Sigmoid colon (tissue), 7 donors: Measurements from ENCODE around the gene CEP112. TPM values are rescaled to one million over a fixed set of nuclear protein-coding genes. Genes with fewer than 3 reads are reported as not detected.

ENCODE experiments used
- DNase-seq: peaks from one replicate; pipeline ENCODE4 v3.0.0-alpha.2; 2019
- H3K27ac ChIP-seq, 4 donors: fragments of 200-600 bp; sonication (generic); one replicate each; pipeline ENCODE4 v1.5.1; 2016 to 2019; ENCODE audit warnings: mild to moderate bottlenecking in 1 of 4
- H3K27me3 ChIP-seq, 3 donors: fragments of 200-600 bp; sonication (generic); one replicate each; pipeline ENCODE4 v1.5.1; 2019; ENCODE audit warnings: mild to moderate bottlenecking in 1 of 3
- H3K36me3 ChIP-seq, 4 donors: fragments of 200-600 bp; sonication (generic); one replicate each; pipeline ENCODE4 v1.5.1; 2016 to 2019
- H3K4me1 ChIP-seq, 4 donors: fragments of 200-600 bp; sonication (generic); one replicate each; pipeline ENCODE4 v1.5.1; 2017 to 2019
- H3K4me3 ChIP-seq, 4 donors: fragments of 200-600 bp; sonication (generic); one replicate each; pipeline ENCODE4 v1.5.1; 2017 to 2019; ENCODE audit warnings: mild to moderate bottlenecking in 2 of 4, moderate library complexity in 1 of 4
- H3K9me3 ChIP-seq, 4 donors: fragments of 200-600 bp in 3 of 4; sonication (generic) in 3 of 4; one replicate each; pipeline versions ENCODE4 v1.5.1 to v1.6.1; 2013 to 2019
- EP300 ChIP-seq, 4 donors: sonication (generic); formaldehyde crosslinking; IDR thresholded peaks; one replicate each; pipeline ENCODE4 v1.6.1; 2017; ENCODE audit warnings: antibody characterized with exemption in 4 of 4
- POLR2A ChIP-seq, 2 donors: fragments of 450-650 bp; IDR thresholded peaks; one replicate each; pipeline ENCODE4 v1.6.1; 2016; ENCODE audit warnings: antibody characterized with exemption in 2 of 2, mild to moderate bottlenecking in 2 of 2, moderate library complexity in 2 of 2
- POLR2AphosphoS5 ChIP-seq, 4 donors: sonication (generic); formaldehyde crosslinking; IDR thresholded peaks; one replicate each; pipeline ENCODE4 v1.6.1; 2017; ENCODE audit warnings: antibody characterized with exemption in 4 of 4
- WGBS, 2 donors: extraction: QIAGEN DNeasy Blood & Tissue Kit; methylation state at CpG; one replicate each; pipeline ENCODE4 v1.1.7; 2013; 5-methylcytosine and 5-hydroxymethylcytosine counted together
- intact Hi-C: fragments of 100-400 bp; cut with DNase I; formaldehyde crosslinking; loops from one replicate; pipeline ENCODE4 v1.15.1; 2023
- polyA plus RNA-seq, 3 donors: library from polyadenylated mRNA; stranded (reverse); fragments of 200-250 nt; gene quantifications; one replicate each; pipeline ENCODE4 v1.2.3, GENCODE V29; 2013
- total RNA-seq, 4 donors: library from RNA; depleted of rRNA; stranded (reverse); fragments of >200 nt; gene quantifications; one replicate each; pipeline ENCODE4 v1.1.0, GENCODE V29; 2016
- TF ChIP-seq, protein P1 (sequence below), 4 experiments: fragments of 450-650 bp in 3 of 4; fragments of 200-600 bp in 1 of 4; IDR thresholded peaks; one replicate each; pipeline ENCODE4 v1.5.1; 2016 to 2019; ENCODE audit warnings: antibody characterized with exemption in 4 of 4, mild to moderate bottlenecking in 3 of 4, moderate library complexity in 2 of 4
- donor health status: healthy with polysubstance abuse.
- donor health status: Bipolar disorder and iron deficiency.
- donor health status: healthy.

CEP112 gene
- total and polyA plus RNA-seq, 7 donors, result 0.92 to 29.1 (median 15.1) TPM

GRCh38 chr17:66150708-66151107 lies 41.2 kb downstream of the CEP112 start:
- Histone ChIP-seq H3K4me1 (no peaks in the 10 kb centered on the region), H3K27me3 (no peaks in the 10 kb centered on the region), H3K9me3 (no peaks in the 10 kb centered on the region), H3K27ac (no peak overlapping the region), H3K36me3 (no peaks in the 10 kb centered on the region), H3K4me3 (no peak overlapping the region)
- no peak for DNase-seq
- intact Hi-C loops, result no loop called here
- no peak for TF ChIP-seq POLR2A (IDR thresholded peaks at IDR 0.05)
- TF ChIP-seq, protein P1, sequence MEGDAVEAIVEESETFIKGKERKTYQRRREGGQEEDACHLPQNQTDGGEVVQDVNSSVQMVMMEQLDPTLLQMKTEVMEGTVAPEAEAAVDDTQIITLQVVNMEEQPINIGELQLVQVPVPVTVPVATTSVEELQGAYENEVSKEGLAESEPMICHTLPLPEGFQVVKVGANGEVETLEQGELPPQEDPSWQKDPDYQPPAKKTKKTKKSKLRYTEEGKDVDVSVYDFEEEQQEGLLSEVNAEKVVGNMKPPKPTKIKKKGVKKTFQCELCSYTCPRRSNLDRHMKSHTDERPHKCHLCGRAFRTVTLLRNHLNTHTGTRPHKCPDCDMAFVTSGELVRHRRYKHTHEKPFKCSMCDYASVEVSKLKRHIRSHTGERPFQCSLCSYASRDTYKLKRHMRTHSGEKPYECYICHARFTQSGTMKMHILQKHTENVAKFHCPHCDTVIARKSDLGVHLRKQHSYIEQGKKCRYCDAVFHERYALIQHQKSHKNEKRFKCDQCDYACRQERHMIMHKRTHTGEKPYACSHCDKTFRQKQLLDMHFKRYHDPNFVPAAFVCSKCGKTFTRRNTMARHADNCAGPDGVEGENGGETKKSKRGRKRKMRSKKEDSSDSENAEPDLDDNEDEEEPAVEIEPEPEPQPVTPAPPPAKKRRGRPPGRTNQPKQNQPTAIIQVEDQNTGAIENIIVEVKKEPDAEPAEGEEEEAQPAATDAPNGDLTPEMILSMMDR (IDR thresholded peaks at IDR 0.05), result no peak
- no peak for TF ChIP-seq EP300 (IDR thresholded peaks at IDR 0.05)
- no peak for TF ChIP-seq POLR2AphosphoS5 (IDR thresholded peaks at IDR 0.05)

GRCh38 chr17:66149562-66149961 lies 42.4 kb downstream of the CEP112 start:
- Histone ChIP-seq H3K27ac (no peak overlapping the region), H3K27me3 (no peaks in the 10 kb centered on the region), H3K36me3 (no peaks in the 10 kb centered on the region), H3K9me3 (no peaks in the 10 kb centered on the region), H3K4me1 (no peaks in the 10 kb centered on the region), H3K4me3 (no peak overlapping the region)
- no peak for TF ChIP-seq POLR2A (IDR thresholded peaks at IDR 0.05)
- no peak for TF ChIP-seq POLR2AphosphoS5 (IDR thresholded peaks at IDR 0.05)
- TF ChIP-seq EP300 (IDR thresholded peaks at IDR 0.05), result no peak
- TF ChIP-seq, protein P1 (IDR thresholded peaks at IDR 0.05), result no peak
- no peak for DNase-seq
- intact Hi-C loops, result no loop called here

GRCh38 chr17:66146394-66146793 lies 45.5 kb downstream of the CEP112 start:
- no peak for TF ChIP-seq POLR2A (IDR thresholded peaks at IDR 0.05)
- TF ChIP-seq EP300 (IDR thresholded peaks at IDR 0.05), result no peak
- TF ChIP-seq, protein P1 (IDR thresholded peaks at IDR 0.05), result no peak
- no peak for TF ChIP-seq POLR2AphosphoS5 (IDR thresholded peaks at IDR 0.05)
- no peak overlapping the region for H3K27ac ChIP-seq
- no peaks in the 10 kb centered on the region for H3K27me3 ChIP-seq
- WGBS, 2 donors, result 94 to 95% methylated on average over 4 of the region's 4 CpGs
- DNase-seq, result no peak
- intact Hi-C loops, result no loop called here
- H3K9me3 ChIP-seq, result no peaks in the 10 kb centered on the region
- H3K4me3 ChIP-seq, result no peak overlapping the region
- H3K36me3 ChIP-seq, result no peaks in the 10 kb centered on the region
- no peaks in the 10 kb centered on the region for H3K4me1 ChIP-seq

DNA sequence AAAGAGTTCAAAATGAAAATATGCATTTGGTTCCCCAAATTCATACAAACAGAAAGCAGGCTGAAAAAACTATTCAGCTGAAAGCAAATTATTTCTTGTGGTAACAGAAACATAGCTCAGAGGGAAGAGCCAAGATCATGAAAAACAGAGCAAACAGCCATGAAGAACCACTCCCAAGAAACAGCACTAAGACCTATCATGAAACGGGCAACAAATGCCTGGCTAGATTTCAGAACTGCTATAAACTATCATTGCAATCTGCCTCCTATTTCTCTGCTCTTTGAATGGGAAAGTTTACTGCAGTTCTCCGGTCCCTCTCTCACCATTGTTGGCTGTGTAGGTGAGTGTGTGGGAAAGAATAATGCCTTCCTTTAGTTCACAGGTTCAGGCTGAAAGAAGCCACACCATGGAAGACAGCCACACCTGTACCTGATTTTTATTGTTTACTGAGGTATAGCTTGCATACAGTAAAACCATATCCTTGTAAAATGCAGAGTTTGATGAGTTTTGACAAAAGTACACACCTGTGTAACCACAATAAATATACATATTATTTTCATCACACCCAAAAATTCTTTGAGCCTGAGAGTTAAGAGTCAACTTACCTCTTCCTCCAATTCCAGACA lies 48.2 kb downstream of the CEP112 start:
- Histone ChIP-seq H3K9me3 (no peaks in the 10 kb centered on the region), H3K4me1 (no peaks in the 10 kb centered on the region), H3K4me3 (no peak overlapping the region), H3K27me3 (no peaks in the 10 kb centered on the region), H3K36me3 (no peaks in the 10 kb centered on the region), H3K27ac (no peak overlapping the region)
- 15 to 67% methylated on average over 2 of the region's 2 CpGs for WGBS, 2 donors
- intact Hi-C loops, result no loop called here
- TF ChIP-seq, protein P1 (IDR thresholded peaks at IDR 0.05), result no peak
- TF ChIP-seq POLR2A (IDR thresholded peaks at IDR 0.05), result no peak
- no peak for DNase-seq

DNA sequence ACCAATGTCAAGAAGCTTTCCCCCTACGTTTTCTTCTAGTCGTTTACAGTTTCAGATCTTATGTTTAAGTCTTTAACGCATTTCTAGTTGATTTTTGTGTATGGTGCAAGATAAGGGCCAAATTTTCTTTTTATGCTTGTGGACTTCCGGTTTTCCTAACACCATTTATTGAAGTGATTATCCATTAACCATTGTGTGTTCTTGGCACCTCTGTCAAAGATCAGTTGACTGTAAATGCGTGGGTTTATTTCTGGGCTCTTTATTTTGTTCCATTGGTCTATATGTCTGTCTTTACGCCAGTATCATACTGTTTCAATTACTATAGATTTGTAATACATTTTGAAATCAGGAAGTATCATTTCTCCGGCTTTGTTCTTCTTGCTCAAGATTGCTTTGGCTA lies 49.5 kb downstream of the CEP112 start:
- H3K27me3 ChIP-seq, result no peaks in the 10 kb centered on the region
- no peak for DNase-seq
- TF ChIP-seq, protein P1 (IDR thresholded peaks at IDR 0.05), result no peak
- TF ChIP-seq POLR2AphosphoS5 (IDR thresholded peaks at IDR 0.05), result no peak
- TF ChIP-seq POLR2A (IDR thresholded peaks at IDR 0.05), result no peak
- no peak for TF ChIP-seq EP300 (IDR thresholded peaks at IDR 0.05)
- H3K4me3 ChIP-seq, result no peak overlapping the region
- no peaks in the 10 kb centered on the region for H3K9me3 ChIP-seq
- no peaks in the 10 kb centered on the region for H3K36me3 ChIP-seq
- WGBS, 2 donors, result 21 to 68% methylated on average over 7 of the region's 7 CpGs
- H3K4me1 ChIP-seq, result no peaks in the 10 kb centered on the region
- H3K27ac ChIP-seq, result no peak overlapping the region
- intact Hi-C loops, result no loop called here
